NCI-H2081 (cell line): ENCODE measurements around the gene DPF3.

Source experiments
- DNase-seq, 2 experiments: peaks; one replicate each; lab custom pipeline; 2025; lab: John Stamatoyannopoulos, UW

Gene DPF3

GRCh38 chr14:72615451-72616121 is 278.3 kb downstream of the DPF3 start:
- DNase-seq, result no peak

GRCh38 chr14:72614891-72615415 is 278.9 kb downstream of the DPF3 start:
- no peak for DNase-seq

GRCh38 chr14:72614365-72614764 is 279.5 kb downstream of the DPF3 start:
- DNase-seq, result no peak

- no peak for DNase-seq
Observed at GRCh38 chr14:72613975-72614319, 280.0 kb downstream of the DPF3 start.

GRCh38 chr14:72613231-72613974 is 280.5 kb downstream of the DPF3 start:
- no peak for DNase-seq

- DNase-seq, result no peak
Observed at GRCh38 chr14:72612041-72612440, 281.9 kb downstream of the DPF3 start.

GRCh38 chr14:72611506-72611905 is 282.4 kb downstream of the DPF3 start:
- DNase-seq, result no peak

- no peak for DNase-seq
Observed at GRCh38 chr14:72610831-72611200, 283.1 kb downstream of the DPF3 start.

GRCh38 chr14:72610096-72610830 is 283.6 kb downstream of the DPF3 start:
- no peak for DNase-seq

GRCh38 chr14:72609205-72609916 is 284.5 kb downstream of the DPF3 start:
- DNase-seq, result no peak

- DNase-seq, result no peak
Observed at GRCh38 chr14:72608391-72609204, 285.3 kb downstream of the DPF3 start.

- no peak for DNase-seq
Observed at GRCh38 chr14:72607386-72608130, 286.3 kb downstream of the DPF3 start.

- DNase-seq, result no peak
Observed at GRCh38 chr14:72606879-72607278, 287.0 kb downstream of the DPF3 start.

GRCh38 chr14:72605921-72606220 is 288.0 kb downstream of the DPF3 start:
- no peak for DNase-seq

- no peak for DNase-seq
Observed at GRCh38 chr14:72605096-72605920, 288.6 kb downstream of the DPF3 start.

- no peak for DNase-seq
Observed at GRCh38 chr14:72604133-72604532, 289.8 kb downstream of the DPF3 start.

GRCh38 chr14:72603639-72604038 is 290.3 kb downstream of the DPF3 start:
- DNase-seq, result no peak

GRCh38 chr14:72600551-72601330 is 293.2 kb downstream of the DPF3 start:
- no peak for DNase-seq
